ENCODE measurements around the gene UBR2.

The UBR2 gene

DNA sequence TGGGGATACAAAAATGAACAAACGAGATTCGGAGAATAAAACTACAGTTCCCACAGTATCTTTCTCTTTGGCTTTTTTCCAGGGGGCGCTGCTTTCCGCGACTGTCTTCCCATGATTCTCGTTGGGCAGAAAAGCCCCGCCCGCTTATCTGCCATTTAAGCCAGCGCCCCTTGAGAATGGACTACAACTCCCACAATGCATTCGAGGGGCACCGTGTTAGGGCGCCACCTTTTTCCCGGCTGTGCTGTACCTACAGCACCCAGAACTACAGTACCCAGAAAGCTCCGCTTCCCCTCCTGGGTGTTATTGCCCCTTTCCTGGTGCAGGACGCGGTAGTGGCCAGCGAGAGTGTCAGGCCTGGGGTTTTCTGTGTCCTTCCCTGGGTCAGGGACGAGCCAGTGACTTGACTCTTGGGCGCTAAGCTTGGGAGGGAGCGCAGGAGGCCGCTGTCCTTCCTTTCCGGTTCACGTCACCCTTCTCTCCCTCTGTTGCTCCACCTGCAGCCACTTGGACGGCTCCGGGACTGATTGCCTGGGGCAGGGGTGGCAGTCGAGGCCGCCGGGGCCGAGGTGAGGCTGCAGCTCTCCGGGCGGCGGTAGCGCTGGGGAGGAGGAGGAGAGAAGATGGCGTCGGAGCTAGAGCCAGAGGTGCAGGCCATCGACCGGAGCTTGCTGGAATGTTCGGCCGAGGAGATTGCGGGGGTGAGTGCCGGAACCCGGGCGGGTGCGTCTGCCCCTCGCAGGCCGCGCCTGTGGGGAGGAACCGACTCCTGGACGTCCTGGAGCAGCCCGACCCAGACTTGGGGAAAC lies at the start of gene UBR2:
Gene UBR2, plus strand, starts transcription at position 333 of the 809 bp plus-strand sequence. Its CDS starts 291 bp downstream, at position 624.
- DNase-seq: peak; percentile 100

DNA sequence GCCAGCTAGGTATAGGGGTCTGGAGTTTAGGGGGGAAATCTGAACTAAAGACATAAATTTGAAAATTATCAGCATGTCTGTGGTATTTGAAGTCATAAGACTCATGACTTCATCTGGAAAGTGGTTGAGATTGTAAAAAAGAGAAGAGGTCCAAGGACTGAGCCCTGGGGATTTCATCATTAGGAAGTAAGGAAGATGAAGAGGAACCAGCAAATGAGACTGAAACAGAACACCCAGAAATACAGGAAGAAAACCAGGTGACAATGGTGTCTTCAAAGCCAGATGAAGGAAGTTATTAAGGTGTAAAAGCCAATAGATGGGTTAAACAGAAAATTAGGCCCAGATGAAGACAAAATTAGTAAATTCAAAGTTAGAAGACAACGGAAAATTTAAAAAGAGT lies 49.1 kb upstream of the UBR2 start:
- no peak for DNase-seq

DNA sequence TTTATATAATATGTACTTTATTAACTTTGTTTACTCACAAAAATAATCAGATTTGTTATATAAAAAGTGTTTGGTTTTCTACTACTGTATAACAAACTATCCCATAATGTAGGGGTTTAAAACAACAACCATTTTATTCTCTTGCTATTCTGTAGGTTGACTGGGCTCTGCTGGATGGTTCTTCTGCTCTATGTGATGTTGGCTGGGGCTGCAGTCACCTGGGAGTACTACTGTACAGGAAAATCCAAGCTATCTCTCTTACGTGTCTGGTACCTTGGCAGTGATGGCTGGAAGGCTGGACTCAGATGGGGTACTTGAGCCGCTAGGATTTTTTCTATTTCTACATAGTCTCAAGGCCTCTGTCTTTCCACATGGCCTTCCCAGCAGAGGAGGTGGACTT lies 44.0 kb upstream of the UBR2 start:
- DNase-seq: no peak

DNA sequence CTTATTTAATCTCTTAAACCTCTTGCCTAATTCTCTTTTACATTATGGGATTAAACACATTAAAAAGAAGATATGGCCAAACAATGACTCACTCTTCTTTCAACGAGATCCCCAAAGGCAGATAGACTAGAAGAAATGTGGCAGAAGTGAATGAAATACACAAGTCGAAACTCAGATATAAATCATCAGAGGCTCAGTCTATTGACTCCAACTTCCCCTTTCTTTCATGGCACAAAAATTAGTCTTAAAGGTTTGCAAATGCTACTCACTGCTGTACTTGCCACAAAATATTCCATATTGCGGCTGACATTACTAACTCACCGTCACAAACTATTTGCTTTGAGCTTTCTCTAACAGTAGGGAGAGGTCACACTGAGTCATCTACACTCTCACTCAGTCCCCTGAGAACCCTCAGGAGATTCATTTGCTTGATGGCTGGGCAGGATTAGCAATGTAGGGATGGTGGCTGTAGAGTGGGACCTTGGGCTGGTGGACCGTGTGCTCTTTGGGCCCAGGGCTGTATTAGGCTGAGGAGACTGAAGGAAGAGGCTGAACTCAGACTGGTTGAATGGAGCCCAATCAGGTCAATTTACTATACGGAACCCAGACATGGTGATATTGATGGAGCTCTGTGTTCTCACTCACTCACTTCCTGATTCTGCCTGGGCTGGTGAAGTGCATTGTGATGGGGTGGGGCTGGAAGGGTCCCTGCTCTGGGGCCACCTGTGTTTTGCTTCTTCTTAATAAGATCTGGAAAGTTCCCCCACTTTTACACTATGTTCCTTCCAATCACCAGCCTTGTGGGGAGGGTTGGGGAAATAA lies 42.8 kb upstream of the UBR2 start:
- DNase-seq: peak; percentile 74

DNA sequence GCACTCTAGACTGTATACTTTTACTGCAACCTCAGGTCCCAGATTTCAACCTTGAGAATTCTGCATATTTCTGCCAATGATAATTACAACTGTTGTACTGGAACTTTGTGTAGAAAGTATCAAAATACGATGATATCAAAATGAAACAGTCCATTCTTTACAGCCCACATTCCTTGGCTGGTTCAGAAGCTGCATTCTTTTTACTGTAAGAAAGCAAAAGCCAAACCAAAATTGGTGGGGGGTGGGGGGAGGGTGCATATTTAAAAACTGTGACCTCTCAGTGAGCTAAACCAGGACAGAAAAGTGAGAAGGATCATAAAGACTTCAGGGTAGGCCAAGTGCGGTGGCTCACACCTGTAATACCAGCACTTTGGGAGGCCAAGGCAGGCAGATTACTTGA lies 41.8 kb upstream of the UBR2 start:
- no peak for DNase-seq

DNA sequence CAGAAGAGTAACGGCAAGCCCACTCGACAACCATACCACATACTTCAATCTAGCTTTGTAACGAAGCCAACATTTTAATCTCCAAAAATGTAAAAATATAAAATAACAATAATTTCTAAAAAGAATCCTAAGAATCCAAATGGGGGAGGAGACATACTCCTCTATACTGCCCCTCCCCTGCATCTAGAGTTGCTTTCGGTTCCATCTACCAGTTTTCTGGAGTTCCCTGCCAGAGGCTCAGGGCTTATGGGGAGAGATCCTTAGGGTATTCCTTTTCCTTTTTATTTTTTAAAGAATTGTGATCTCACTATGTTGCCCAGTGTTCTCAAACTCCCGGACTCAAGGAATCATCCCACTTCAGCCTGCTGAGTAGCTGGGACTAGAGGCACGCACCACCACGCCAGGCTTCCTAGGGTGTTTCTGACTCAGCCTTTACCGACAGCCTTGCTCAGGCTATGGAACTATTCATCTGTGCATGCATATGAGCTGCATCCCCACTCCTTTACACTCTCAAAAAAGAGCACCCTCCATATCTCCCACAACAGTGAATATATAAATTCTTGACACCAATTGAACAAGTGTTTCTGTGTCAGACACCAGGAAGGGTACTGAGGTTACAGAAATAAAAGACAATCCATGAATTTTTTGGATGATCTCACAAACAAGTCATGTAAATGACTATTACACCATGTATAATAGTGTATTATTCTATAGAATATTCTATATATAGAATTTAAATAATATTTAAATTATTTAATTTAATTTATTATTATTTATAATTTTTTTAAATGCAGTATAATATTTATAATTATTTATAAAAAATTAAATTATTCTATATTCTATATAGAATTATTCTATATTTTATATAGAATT lies 40.7 kb upstream of the UBR2 start:
- DNase-seq: no peak

DNA sequence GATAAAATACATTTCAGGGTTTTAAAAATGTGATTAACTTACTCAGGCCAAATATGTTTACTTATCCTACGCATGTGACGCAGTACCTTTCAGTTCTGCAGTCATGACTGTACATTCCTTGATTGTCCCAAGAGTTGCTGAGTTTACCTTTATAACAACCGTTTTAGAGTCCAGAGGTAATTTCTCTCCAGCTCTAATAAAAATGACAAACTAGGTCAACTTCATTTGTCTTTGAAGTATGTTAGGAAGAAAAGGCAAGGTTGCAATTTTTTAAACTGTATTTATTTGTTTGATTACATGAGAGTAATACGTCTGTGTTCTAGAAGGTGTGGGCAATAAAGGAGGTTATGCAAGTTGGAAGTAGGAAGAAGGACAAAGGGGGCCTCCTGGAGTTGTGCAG lies 38.6 kb upstream of the UBR2 start:
- no peak for DNase-seq

DNA sequence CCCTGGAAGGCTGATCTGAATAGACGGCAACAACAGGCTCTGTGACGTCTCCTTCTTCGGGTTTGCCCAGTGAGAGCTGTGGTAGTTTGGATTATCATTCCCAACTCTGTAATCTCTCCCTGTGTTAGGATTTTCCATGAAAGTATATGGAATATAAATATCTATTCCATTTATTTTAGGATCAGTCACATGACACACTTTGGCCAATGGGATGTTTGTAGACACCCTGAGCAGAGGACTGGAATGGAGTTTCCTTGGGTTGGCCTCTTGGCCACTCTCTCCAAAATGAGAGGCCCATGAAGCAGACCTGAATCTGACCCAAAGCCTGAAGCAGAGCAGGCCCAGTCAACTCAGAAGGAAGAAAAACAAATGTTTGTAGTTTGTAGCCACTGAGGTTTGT lies 37.2 kb upstream of the UBR2 start:
- DNase-seq: no peak

DNA sequence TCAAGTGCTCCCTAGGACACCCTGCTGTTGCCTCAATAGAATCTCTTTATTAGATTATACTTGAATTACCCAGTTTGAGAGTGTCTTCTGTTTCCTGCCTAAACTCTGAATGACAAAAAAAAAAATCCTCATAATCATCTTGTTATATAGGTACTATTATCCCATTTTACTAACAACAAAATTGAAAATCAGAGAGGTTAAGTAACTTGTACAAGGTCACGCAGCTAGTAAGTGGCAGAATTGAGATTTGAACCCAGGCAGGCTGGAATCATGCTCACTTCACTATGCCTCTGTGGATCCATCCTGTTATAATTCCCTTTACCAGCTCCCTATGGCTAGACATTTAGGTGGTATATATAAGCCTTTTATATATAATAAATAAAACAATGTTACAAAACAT lies 36.6 kb upstream of the UBR2 start:
- no peak for DNase-seq

DNA sequence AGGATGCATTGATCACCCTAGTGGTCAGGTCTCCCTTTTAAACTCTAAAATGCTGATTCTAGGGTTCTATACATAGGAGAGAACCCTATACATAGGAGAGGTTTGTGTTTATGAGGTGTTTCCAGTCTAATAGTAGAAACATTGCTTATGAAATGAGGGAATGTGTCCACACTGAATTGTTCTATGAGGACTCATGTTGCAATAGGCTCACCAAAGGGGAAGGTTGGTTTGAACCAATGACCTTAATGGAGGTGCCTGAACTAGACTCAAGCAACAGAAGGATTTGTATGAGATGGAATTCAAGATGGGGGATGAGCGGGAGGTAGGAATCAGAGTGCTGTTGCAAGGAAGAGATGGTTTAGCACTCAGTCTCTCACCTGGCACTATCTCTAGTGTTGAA lies 33.5 kb upstream of the UBR2 start:
- DNase-seq: no peak

DNA sequence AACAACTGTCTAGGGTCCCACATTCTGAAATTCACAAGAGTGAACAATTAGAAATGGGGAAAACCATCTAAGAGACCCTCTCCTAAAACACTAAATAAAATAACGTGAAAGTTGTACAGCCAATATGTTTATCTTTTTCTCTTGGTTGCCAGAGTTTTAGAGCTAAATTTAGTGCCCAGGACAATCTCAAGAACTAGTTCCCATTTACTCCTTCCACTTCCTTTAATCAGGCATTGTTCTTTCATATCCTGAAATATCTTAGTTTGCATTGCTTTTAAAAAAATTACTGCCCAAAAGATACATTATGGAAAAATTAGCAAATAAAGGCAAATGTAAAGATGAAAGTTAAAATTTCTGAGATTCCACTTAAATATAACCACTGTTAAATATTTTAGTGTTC lies 33.1 kb upstream of the UBR2 start:
- DNase-seq: no peak

DNA sequence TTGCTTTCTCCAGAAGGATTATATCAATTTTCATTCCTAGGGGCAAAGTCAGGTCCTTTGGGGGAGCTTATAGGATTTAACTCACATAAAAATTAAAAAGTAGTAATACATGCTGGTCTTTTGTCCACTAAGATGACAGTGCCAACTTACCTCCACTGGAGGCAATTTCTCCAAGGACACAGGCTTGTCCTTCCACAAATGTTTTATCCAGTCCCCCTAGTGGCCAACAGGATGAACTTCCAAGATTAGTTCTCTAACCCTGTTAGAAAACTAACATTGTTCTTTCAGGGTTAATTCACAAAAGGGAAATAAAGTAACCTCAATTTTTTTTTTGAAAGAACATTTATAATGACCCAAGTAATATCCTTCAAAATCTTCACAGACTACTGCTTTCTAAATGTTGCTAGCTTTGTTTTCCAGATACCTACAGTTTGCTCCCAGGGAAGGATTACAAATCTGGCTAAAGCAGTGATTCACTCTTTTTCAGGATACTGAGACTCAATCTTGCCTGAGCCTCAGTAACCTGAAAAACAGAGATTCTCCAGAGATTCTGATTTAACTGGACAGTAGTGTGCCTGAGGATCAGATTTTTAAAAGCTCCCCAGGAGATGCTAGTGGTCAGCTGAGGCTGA lies 31.7 kb upstream of the UBR2 start:
- peak; percentile 86 for DNase-seq

DNA sequence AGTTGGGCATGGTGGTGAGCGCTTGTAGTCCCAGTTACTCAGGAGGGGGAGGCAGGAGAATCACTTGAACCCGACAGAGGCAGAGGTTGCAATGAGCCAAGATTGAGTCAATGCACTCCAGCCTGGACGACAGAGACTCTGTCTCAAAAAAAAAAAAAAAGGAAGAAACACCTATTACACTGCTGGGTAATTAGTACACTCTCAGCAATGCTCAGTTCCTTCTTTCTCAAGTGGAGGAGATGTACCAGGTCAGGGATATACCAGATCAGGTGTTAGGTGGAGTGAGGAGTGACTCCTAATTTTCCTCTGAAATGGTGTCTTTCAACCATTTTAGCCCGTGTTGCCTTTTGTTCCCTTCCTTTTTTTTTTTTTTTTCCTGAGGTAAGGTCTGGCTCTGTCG lies 30.0 kb upstream of the UBR2 start:
- DNase-seq: no peak

DNA sequence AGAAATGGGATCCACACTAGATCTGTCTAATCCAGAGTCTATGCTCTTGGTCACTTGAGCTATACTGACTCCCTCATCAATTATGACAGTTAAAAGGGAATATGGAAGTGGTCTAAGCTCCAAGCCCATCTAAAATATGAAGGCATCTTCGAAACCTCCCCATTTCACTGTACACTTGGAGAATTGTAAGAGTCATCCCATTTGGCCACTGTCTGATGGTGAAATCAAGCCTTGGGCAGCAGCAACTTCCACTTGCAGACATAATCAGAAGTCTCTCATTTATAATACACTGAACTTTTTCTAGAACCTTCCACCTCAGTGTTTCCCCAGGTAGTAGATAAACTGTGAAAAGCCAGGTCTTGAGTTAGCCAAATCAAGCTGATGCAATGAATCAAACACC lies 26.3 kb upstream of the UBR2 start:
- no peak for DNase-seq

DNA sequence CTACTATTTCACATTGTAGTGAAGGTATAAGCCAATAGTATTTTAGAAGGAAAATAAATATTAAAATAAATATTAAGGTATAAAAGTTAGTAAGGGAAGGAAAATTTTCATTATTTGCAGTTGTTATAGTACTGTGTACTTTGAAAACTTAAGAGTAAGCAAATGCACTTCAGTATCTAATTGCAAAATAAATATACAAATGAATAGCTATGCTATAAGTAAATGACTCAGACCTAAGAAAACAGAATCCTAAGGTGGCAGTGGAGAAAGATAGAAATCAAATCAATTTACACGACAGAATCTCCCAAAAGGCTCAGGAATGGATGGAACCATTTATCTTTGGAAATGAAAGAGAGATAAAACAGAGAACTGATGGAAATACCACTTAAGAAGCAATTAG lies 24.7 kb upstream of the UBR2 start:
- DNase-seq: no peak

DNA sequence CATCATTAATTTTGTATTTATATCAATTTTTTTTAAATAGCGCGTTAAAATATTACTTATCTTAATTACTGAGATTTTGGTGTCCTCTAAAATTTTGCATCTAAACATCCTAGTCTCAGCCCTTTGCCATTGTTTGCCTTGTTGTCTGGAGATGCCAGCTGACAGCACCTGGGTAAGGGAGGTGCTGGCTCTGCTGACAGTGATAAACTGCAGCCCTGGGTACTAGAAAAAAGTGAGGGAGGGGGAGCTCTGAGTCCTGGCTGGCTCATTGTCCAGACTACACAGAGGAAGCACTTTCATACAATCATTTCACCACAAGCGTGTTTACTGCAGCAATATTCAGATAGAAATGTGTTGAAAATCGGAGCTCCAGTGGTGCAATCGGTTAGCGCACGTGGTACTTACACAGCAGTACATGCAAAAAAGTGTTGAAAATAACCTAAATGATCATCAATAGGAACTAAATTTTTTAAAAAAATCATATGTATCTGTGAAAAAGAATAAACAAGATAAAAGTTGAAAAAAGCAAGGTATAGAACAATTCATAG lies 18.5 kb upstream of the UBR2 start:
- DNase-seq: peak; percentile 27

DNA sequence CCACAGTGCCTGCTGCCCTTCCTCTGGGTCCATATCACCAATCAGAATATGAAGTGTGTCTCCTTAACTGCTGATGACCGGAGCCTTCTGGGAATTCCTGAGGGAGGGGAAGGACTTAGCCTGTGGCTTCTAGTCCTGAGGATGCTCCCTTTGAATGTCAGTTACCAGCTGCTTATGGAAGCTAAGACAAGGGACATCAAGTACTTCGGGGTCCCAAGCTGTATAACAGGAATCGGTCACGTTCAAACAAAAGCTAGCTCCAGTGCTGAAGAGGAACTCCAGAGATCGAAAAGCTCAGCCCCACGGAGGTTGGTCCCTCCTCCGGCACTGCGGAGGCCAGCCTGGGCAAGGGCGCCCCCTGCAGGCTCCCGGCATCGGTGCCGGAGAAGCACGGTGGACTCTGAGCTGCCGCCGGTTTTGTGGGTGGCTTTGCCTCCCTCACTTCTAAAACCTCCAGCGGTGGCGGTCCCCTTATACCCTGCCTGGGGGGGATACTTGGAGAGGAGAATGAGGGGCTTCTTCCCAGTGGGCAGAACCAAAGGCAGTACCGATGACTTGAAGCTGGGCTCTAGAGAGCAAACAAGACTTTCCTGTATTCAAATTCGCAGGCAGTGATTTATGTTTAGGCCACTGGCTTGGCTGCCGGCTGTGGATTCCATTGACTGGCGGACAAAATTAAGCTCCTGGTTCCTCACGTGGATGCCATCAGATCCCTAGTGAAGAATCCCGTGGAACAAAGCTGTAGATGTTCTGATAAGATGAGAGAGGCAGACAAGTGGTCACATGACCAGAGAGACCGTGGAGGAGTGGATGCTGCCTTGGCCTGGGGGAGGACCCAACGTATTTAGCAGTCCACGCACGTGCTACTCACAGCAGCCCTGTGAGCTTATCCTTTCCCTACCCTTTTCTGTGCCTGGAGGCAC lies 16.2 kb upstream of the UBR2 start:
- peak; percentile 91 for DNase-seq

DNA sequence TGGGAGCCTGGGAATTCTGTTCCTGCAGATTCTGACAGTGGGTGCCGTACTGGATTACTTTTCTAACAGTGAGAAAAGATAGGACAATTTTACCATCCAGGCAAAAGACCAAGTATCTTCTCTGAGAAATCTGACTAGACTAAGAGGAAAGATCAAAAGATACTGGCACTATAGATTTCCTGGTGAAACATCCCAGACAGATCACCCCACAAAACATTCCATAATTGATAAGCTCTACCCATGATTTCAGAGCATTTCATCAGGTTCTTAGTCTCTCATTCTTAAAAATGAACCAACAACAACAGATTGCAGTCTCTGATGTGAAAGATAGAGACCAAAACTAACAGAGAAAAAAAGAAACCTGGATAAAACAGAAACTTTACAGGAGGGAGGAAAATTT lies 13.6 kb upstream of the UBR2 start:
- DNase-seq: no peak

DNA sequence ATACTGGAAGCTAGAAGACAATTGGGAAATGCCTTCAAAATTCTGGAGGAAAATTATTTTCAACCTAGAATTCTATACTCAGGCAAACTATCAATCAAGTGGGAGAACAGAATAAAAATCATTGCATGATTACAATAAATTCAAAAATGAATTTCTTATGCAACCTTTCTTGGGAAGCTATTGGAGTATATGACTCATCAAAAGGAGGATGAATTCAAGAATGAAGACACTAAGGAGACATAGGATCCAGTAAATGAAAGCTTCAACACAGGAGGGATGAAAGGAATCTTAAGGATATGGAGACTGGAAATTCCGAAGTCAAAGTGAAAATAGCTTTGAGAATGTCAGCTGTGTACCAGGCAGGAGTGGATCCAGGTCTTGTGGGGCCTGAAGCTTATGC lies 12.6 kb upstream of the UBR2 start:
- no peak for DNase-seq

DNA sequence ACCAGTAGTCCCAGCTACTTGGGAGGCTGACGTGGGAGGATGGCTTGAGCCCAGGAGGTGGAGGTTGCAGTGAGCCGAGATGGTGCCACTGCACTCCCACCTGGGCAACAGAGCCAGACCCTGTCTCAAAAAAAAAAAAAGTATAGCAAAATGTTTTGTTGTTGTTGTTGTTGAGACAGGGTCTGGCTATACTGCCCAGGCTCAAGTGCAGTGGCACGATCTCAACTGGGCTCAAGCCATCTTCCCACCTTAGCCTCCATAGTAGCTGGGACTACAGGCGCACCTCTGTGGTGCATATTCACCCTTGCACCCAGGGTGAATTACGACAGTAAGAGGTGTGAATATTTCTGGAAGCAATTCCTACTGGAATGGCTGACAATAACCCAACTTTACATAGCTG lies 11.4 kb upstream of the UBR2 start:
- DNase-seq: no peak
